ENCODE data around the gene TTLL13. TPM values are rescaled to one million over a fixed set of nuclear protein-coding genes. Genes with fewer than 3 reads are reported as not detected.

Gene TTLL13
- polyA plus RNA-seq, 6 donors from 2014 or later, result 0.11 to 1.4 (median 0.34) TPM; not detected in 2

DNA sequence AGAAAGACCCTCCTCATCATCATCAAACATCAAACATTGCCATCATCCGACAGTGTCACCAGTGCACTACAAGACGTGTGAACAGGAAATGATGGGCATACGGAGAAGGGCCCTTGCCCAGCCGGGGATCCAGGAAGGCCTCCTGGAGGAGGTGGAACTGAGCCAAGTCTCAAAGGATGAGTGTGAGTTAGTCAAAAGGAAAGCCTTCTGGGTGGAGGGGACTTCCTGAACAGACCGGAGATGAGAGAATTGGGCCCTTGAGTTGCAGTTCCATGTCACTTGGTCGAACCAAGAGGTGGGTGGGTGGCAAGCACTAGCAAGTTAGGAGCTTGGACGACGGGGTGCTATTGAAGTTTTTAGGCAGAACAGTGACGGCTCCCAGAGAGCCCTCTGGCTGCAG, 39.8 kb upstream of the TTLL13 start:
- Mint-ChIP-seq H3K36me3 (peaks cover 11 to 17% of the 10 kb centered on the region in 2 donors), H3K4me3 (peak overlapping the region; percentile 61 to 90 (median 76)), H3K4me1 (peaks cover 66 to 99% (median 90%) of the 10 kb centered on the region in 3 donors), H3K9me3 (no peaks in the 10 kb centered on the region), H3K27ac (peak overlapping the region; percentile 49 to 99 (median 85)), H3K27me3 (no peaks in the 10 kb centered on the region)
- DNase-seq (no peak), ATAC-seq (ENCODE audit: low read depth in 2 of 2) (no peak)

DNA sequence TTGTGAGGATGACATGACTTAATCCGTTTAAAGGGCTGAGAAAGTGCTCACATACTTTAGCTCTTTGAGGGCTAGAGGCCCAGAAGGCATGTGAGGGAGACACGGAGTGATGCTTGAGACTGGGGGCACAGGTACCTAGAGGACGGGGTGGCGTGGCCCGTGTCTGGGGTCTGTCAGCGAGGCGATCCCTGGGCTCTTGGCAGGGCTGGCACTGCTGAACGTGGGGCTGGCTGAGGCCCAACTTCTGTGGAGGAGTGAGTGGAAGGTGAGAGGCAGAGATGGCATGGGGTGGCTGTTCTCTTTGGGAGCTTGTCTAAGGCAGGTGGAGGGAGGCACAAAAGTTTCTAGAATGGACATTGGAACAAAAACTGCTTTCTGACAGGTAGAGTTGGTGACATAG, 38.8 kb upstream of the TTLL13 start:
- H3K36me3 Mint-ChIP-seq, result peaks cover 11 to 17% of the 10 kb centered on the region in 2 donors

DNA sequence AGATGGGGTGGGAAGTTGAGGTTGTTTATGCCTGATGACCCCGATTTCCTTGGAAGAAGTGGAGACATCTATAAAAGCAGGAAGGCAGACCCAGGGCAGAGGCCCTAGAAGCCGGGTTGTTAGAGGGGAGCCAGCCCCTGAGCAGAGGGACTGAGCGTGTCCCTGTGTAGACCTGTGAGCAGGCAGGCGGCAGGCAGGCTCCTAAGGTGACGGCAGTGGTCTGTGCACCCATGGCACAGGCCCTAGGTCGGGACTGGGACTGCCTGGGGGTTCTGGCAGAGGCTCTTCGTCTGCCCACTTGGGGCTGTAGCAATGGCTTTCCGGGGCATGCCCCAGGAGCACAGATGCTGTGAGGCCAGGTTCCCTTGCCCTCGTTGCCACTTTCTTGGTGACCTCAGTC, 38.3 kb upstream of the TTLL13 start:
- H3K27ac Mint-ChIP-seq, result peak overlapping the region; percentile 74 to 99 (median 94)
- H3K4me1 Mint-ChIP-seq, result peaks cover 60 to 98% (median 87%) of the 10 kb centered on the region in 3 donors
- peaks cover 11 to 19% of the 10 kb centered on the region in 2 donors for H3K36me3 Mint-ChIP-seq
- no peak for DNase-seq
- no peak for ATAC-seq (ENCODE audit: low read depth in 2 of 2)
- peak overlapping the region; percentile 7 to 90 (median 78) for H3K4me3 Mint-ChIP-seq
- no peaks in the 10 kb centered on the region for H3K27me3 Mint-ChIP-seq
- no peaks in the 10 kb centered on the region for H3K9me3 Mint-ChIP-seq

More for the DNA sequence above, 38.8 kb upstream of the TTLL13 start:
- DNase-seq, result no peak
- H3K4me3 Mint-ChIP-seq, result peak overlapping the region; percentile 37 to 90 (median 78)
- H3K4me1 Mint-ChIP-seq, result peaks cover 64 to 99% (median 89%) of the 10 kb centered on the region in 3 donors
- peak overlapping the region; percentile 52 to 99 (median 92) for H3K27ac Mint-ChIP-seq
- no peaks in the 10 kb centered on the region for H3K9me3 Mint-ChIP-seq
- ATAC-seq (ENCODE audit: low read depth in 2 of 2), result no peak
- H3K27me3 Mint-ChIP-seq, result no peaks in the 10 kb centered on the region

DNA sequence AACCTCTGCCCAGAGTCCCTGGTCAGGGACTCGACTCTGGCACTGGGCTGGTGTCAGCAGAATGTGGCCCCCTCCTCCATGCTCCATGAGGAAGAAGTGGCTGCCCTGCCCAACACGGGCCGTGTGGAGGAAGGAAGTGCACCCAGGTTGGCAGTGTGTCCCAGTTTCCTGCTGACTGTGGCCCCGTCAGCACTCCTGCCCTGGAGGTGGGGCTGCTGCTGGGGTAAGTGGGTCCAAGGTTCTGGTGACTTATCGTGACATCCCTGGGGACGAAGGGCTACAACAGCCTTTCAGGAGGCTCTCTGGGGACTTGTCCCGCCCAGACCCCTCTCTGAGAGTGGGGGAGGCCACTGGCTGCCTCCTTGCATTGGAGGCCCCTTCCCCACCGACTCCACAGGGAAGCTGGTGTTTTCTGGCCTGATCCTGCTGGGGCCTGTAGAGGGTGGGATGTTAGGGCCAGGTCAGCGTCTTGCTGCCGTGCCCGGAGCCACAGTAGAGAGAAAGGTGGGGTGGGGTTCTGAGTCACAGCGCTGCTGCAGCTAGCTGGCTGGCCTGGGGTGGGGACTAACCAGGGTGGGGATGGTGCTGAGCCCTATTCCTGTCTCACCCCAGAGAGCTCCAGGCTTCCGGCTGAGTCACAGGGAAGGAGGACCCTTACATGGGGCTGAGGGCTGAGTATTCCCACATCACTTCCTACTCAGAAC, 37.8 kb upstream of the TTLL13 start:
- Mint-ChIP-seq H3K4me1 (peaks cover 59 to 98% (median 87%) of the 10 kb centered on the region in 3 donors), H3K4me3 (peak overlapping the region in 7 of 8 donors; percentile 7 to 90 (median 80)), H3K9me3 (no peaks in the 10 kb centered on the region), H3K27ac (peak overlapping the region; percentile 27 to 99 (median 90)), H3K27me3 (no peaks in the 10 kb centered on the region), H3K36me3 (peaks cover 11 to 25% of the 10 kb centered on the region in 2 donors)
- ATAC-seq (ENCODE audit: low read depth in 2 of 2) (no peak), DNase-seq (no peak)

DNA sequence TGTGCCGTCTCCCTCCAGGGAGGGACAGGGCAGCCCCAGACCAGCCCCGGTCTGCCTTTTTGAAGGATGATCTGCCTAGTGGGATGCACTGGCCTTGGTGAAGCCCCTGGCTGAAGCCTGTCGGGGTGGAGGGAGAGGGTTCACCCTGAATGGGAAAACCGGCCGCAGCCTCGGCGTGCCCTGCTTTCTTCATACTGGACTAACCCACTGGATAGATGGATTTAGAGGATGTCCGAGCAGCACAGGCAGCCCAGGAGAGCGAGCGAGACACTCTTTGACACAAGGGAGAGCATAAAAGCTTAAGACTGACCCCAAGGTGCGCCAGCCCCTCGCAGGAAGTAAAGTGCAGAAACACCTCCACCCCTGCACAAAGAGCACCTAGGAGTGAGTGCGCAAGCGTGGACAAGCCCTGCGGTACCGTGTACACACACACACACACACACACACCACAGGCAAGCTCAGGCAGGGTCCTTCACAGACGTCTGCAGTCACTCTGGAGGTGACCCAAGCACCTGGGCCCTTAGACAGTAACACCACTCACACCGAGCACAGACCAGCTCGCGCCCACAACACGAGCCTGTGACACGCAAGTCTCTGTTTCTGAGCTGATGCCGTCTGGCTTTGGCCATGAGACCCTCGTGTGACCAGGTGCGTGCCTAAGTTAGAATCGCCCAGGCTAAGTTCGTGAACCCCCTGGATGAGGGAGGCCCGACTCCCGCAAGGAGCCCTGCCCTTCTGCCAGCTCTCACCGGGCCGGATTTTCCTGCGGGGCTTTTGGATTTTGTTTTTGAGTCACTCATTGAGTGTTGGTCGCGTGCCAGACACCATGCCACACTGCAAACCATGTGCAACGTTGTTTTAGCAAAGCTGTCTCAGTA, 36.9 kb upstream of the TTLL13 start:
- no peak for ATAC-seq (ENCODE audit: low read depth in 2 of 2)
- H3K27me3 Mint-ChIP-seq, result no peaks in the 10 kb centered on the region
- peak overlapping the region; percentile 62 to 99 (median 94) for H3K27ac Mint-ChIP-seq
- H3K4me1 Mint-ChIP-seq, result peaks cover 60 to 98% (median 88%) of the 10 kb centered on the region in 3 donors
- no peak for DNase-seq
- H3K9me3 Mint-ChIP-seq, result no peaks in the 10 kb centered on the region
- peak overlapping the region in 7 of 8 donors; percentile 46 to 83 (median 70) for H3K4me3 Mint-ChIP-seq
- peaks cover 17 to 30% of the 10 kb centered on the region in 2 donors for H3K36me3 Mint-ChIP-seq

DNA sequence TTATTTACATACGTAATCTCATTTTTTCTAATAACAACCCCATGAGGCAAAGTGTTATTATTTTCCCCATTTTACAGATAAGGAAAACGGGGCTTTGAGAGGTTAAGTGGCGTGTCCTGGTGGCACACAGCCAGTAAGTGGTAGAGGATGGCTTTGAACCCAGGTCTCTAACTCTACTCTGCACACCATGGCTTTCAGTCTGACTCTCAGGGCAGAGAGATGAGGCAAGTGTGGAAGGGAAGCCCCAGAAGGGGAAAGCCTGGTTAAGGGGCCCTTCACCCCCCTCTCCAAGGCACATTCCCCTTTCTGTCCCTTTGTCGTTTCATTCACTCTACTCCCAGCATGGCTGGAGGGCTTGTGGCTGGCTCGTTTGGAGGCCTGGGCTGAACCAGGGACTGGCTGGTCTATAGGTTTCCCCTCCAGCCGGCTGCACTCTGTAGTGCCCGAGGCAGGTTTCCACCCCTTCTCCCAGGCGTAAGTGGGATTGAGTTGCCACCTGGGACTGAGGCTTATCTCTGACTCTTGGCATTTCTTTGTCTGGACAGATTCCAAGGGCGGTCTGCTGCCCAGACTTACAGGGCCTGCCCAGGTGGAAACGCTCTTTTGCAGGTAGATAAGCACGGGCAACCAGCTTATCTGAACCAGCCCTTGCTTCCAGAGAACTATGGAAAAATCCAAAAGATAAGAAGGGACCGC, 36.1 kb upstream of the TTLL13 start:
- ATAC-seq (ENCODE audit: low read depth in 2 of 2) (no peak), DNase-seq (no peak)
- Mint-ChIP-seq H3K27me3 (no peaks in the 10 kb centered on the region), H3K27ac (peak overlapping the region; percentile 87 to 99 (median 98)), H3K4me3 (peak overlapping the region; percentile 32 to 91 (median 86)), H3K9me3 (no peaks in the 10 kb centered on the region), H3K4me1 (peaks cover 64 to 99% (median 93%) of the 10 kb centered on the region in 3 donors), H3K36me3 (peaks cover 18 to 33% of the 10 kb centered on the region in 2 donors)

DNA sequence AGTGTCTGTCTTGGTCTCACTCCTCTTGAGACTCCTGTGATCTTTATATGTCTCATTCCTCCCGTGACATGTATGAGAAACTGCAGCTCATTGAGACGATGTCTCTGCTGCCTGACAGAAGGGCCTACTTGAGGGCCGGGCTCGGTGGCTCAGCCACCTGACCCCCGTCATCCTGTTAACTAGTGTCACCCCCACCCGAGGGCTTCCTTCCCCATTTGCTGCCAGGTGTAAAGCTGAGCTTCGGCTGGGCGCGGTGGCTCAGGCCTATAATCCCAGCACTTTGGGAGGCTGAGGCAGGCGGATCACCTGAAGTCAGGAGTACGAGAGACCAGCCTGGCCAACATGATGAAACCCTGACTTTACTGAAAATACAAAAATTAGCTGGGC, 35.5 kb upstream of the TTLL13 start:
- ATAC-seq (ENCODE audit: low read depth in 2 of 2) (peak; percentile 87 to 91), DNase-seq (peak; percentile 84)
- H3K4me3 Mint-ChIP-seq, result peak overlapping the region; percentile 32 to 91 (median 86)
- no peaks in the 10 kb centered on the region for H3K9me3 Mint-ChIP-seq
- peaks cover 68 to 99% (median 93%) of the 10 kb centered on the region in 3 donors for H3K4me1 Mint-ChIP-seq
- no peaks in the 10 kb centered on the region for H3K27me3 Mint-ChIP-seq
- H3K36me3 Mint-ChIP-seq, result peaks cover 18 to 36% of the 10 kb centered on the region in 2 donors
- H3K27ac Mint-ChIP-seq, result peak overlapping the region; percentile 87 to 99 (median 98)

DNA sequence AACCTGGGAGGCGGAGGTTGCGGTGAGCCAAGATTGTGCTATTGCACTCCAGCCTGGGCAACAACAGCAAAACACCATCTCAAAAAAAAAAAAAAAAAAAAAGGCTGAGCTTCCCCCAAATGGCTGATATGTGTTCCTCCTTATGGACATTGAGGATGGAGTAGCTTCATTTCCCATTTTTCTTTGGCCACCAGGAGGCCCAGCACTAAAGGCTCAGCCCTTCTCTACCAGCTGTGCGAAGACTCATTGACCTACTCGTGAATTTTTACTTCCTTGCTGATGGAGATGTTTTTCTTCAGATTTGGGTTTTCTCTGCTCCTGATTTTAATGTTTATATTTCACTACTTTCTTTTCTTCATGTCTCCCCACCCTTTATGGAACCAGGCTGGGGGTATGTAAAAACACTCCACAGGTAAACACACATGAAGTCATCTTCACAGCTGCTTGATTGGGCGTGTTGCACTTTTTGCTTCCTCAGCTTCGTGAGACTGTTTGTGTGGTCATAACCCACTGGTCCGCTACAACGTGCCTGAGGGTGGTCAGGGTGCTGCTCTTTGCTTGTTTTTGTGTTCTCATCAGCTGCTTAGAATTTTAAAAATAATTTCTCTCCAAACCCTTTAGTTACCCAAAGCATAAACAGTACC, 34.7 kb upstream of the TTLL13 start:
- peak overlapping the region; percentile 87 to 99 (median 98) for H3K27ac Mint-ChIP-seq
- H3K4me1 Mint-ChIP-seq, result peaks cover 69 to 99% (median 93%) of the 10 kb centered on the region in 3 donors
- H3K27me3 Mint-ChIP-seq, result no peaks in the 10 kb centered on the region
- peak; percentile 49 to 63 for ATAC-seq (ENCODE audit: low read depth in 2 of 2)
- H3K9me3 Mint-ChIP-seq, result no peaks in the 10 kb centered on the region
- peak; percentile 66 for DNase-seq
- peak overlapping the region; percentile 66 to 91 (median 86) for H3K4me3 Mint-ChIP-seq
- H3K36me3 Mint-ChIP-seq, result peaks cover 18 to 34% of the 10 kb centered on the region in 2 donors

DNA sequence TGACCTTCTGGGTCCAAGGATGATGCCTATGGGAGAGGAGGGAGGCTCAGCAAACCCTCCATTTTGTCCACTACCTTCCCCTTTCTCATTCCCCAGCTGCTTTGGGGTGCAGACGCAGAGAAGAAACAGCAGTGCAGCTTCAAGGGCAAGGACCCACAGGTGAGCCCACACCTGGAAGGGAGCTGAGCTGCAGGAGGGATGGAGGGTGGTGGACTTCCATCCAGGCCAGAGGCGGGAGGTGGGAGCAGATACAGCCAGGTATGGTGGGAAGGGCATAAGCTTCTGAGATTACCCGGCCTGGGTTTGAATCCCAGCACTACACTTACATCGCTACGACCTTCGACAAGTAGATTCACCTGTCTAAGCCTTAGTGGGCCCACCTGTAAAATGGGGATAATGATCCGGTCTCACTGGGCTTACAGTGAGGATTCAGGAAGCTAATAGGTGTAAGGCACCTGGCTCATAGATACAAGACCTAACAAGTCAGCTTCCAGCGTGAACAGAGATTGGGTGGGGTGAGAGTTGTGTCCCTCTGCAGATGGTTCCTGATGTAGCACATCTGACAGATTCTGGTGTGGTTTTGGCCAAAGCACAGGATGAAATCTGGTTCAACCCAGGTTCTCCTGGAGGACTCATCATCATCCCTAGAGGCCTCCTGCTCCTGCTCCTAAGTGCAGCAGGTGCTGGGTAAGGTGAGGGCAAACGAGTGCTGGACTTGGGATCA, 31.5 kb upstream of the TTLL13 start:
- Mint-ChIP-seq H3K4me3 (peak overlapping the region in 6 of 8 donors; percentile 32 to 73 (median 46)), H3K4me1 (peaks cover 52 to 84% (median 76%) of the 10 kb centered on the region in 3 donors), H3K27me3 (no peaks in the 10 kb centered on the region), H3K9me3 (no peaks in the 10 kb centered on the region), H3K27ac (peak overlapping the region in 5 of 6 donors; percentile 27 to 99 (median 85)), H3K36me3 (peaks cover 16 to 24% of the 10 kb centered on the region in 2 donors)
- DNase-seq (no peak), ATAC-seq (ENCODE audit: low read depth in 2 of 2) (no peak)

DNA sequence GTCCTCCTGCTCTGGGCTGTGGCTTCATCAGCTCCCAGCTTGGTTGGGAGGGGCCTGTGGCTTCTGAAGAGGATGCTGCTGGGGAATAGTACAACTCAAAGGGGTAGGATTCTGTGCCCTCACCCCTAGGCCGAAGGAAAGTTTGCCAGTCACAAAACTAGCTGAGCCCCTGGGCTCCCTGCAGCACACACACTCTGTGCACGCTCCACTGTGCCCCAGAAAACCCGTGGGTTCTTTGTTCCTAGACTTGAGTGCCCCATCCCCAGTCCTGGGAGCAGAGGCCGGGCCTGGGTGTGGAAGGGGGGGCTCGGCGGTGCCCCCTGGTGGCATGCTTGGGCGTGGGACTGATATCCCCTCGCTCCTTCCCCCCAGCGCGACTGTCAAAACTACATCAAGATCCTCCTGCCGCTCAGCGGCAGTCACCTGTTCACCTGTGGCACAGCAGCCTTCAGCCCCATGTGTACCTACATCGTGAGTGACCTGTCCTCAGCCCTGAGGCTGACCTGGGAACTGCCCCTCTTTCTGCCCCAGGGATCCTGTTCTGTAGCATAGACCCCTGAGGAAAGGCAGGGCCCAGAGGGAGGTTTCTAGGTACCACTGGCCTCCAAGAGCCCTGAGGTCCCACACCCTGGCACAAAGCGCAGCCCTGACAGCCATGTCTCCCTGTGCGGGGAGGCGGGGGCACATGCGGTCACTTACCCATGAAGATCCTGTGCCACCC, 29.8 kb upstream of the TTLL13 start:
- H3K4me3 Mint-ChIP-seq, result peak overlapping the region in 6 of 8 donors; percentile 34 to 79 (median 46)
- H3K27ac Mint-ChIP-seq, result peak overlapping the region; percentile 43 to 96 (median 90)
- peaks cover 48 to 67% (median 59%) of the 10 kb centered on the region in 3 donors for H3K4me1 Mint-ChIP-seq
- no peaks in the 10 kb centered on the region for H3K27me3 Mint-ChIP-seq
- DNase-seq, result peak; percentile 69
- H3K9me3 Mint-ChIP-seq, result no peaks in the 10 kb centered on the region
- peak; percentile 48 to 72 for ATAC-seq (ENCODE audit: low read depth in 2 of 2)
- H3K36me3 Mint-ChIP-seq, result peaks cover 11 to 24% of the 10 kb centered on the region in 2 donors

DNA sequence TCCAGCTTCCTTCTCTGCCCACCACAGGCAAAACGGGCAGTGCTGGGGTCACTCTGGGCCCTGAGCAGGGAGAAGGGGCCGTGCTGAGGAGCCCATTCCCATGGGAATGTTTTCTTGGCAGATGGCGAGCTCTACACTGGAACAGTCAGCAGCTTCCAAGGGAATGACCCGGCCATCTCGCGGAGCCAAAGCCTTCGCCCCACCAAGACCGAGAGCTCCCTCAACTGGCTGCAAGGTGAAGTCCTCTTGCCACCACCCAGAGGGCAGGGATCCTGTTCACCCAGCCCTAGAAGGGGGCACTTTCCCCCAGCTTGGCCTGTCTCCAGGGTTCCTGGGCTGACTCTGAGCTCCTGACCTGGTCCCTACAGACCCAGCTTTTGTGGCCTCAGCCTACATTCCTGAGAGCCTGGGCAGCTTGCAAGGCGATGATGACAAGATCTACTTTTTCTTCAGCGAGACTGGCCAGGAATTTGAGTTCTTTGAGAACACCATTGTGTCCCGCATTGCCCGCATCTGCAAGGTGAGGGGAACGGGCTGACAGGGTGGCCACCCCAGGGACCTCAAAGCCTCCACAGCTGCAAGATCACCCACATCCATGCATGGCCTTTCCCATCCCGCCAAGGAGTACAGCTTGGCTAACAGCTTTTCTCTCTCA, 28.0 kb upstream of the TTLL13 start:
- Mint-ChIP-seq H3K4me3 (peak overlapping the region in 2 of 8 donors; percentile 50 to 65), H3K9me3 (no peaks in the 10 kb centered on the region), H3K36me3 (peaks cover 11 to 24% of the 10 kb centered on the region in 2 donors), H3K4me1 (peaks cover 44 to 50% (median 49%) of the 10 kb centered on the region in 3 donors), H3K27me3 (no peaks in the 10 kb centered on the region), H3K27ac (peak overlapping the region in 2 of 6 donors; percentile 87 to 89)
- peak in 1 of 2 donors; percentile 20 for ATAC-seq (ENCODE audit: low read depth in 2 of 2)
- DNase-seq, result no peak
